ENCODE results near the gene CD58. TPM values are rescaled to one million over a fixed set of nuclear protein-coding genes. Genes with fewer than 3 reads are reported as not detected.

Gene CD58
- polyA plus RNA-seq, 1 of the 3 experiments (the other 2 are of a cell fraction) = 18.1 TPM

- Histone ChIP-seq H3K9me3 (no peaks in the 10 kb centered on the region), H3K9me2 (no peaks in the 10 kb centered on the region), H3K4me2 (peak overlapping the region; percentile 91), H3K4me3 (ENCODE audit: low read depth in 2 of 2, low read length in 1 of 2) (peak overlapping the region; percentile 80 to 92), H3K79me2 (ENCODE audit: insufficient read depth) (peaks cover 32% of the 10 kb centered on the region), H3K27ac (ENCODE audit: low read depth in 2 of 2, low read length in 1 of 2) (peak overlapping the region; percentile 91 to 94), H2AFZ (ENCODE audit: low read depth) (peak overlapping the region; percentile 80), H3K9ac (peak overlapping the region; percentile 95), H3K4me1 (ENCODE audit: control insufficient read depth in 1 of 2, insufficient read depth in 2 of 2, low read depth in 1 of 2, low read length in 1 of 2) (peaks cover 3 to 22% of the 10 kb centered on the region in 2 experiments; a peak in 2 of 4 replicates), H3F3A (replicated peaks; ENCODE audit: insufficient read depth) (peaks cover 7% of the 10 kb centered on the region), H3K36me3 (replicated peaks in 1 of 2; ENCODE audit: control insufficient read depth in 1 of 2, insufficient read depth in 2 of 2, low read length in 1 of 2) (no peaks in the 10 kb centered on the region), H3K27me3 (ENCODE audit: insufficient read depth) (no peaks in the 10 kb centered on the region), H4K20me1 (ENCODE audit: insufficient read depth) (no peaks in the 10 kb centered on the region)
- POLR2A ChIA-PET = interaction anchor here (0.6 kb wide), 1 partner anchor 153 kb away, joined by 3 read pairs; no protein-coding TSS in a partner anchor
- DNase-seq = peak; percentile 49
- CTCF ChIA-PET = interaction anchor here (0.5 to 4.1 kb wide), 11 partner anchors 24 to 1281 kb away, joined by 3 to 33 read pairs (median 3); no protein-coding TSS in a partner anchor
- 39% methylated on average over 24 of the region's 24 CpGs for WGBS (ENCODE audit: low lambda C conversion rate)
- no peak for TF ChIP-seq SIN3A (IDR thresholded peaks at IDR 0.05; ENCODE audit: borderline replicate concordance, low read depth, low read length)
- TF ChIP-seq YY1 (IDR thresholded peaks at IDR 0.05; ENCODE audit: low read depth) = 0 out of 2 replicates have a peak, but pooled peaks have one; percentile 20
Observed at GRCh38 chr1:116571215-116571919, 541 bp upstream of the CD58 start.

GRCh38 chr1:116569776-116570357 is 959 bp downstream of the CD58 start:
- Histone ChIP-seq H3K9ac (peak overlapping the region; percentile 95; the same call in 1 of the 2 replicates), H3K79me2 (ENCODE audit: insufficient read depth) (peaks cover 38% of the 10 kb centered on the region), H3K27ac (ENCODE audit: low read depth in 2 of 2, low read length in 1 of 2) (peak overlapping the region; percentile 91 to 94; a peak in 3 of 4 replicates), H3F3A (replicated peaks; ENCODE audit: insufficient read depth) (peaks cover 8% of the 10 kb centered on the region), H2AFZ (ENCODE audit: low read depth) (0 out of 2 replicates have a peak overlapping the region, but pooled peaks have one; percentile 54), H3K27me3 (ENCODE audit: insufficient read depth) (no peaks in the 10 kb centered on the region), H3K9me2 (no peaks in the 10 kb centered on the region), H4K20me1 (ENCODE audit: insufficient read depth) (no peaks in the 10 kb centered on the region), H3K4me2 (peak overlapping the region; percentile 91), H3K4me1 (ENCODE audit: control insufficient read depth in 1 of 2, insufficient read depth in 2 of 2, low read depth in 1 of 2, low read length in 1 of 2) (peaks cover 6 to 19% of the 10 kb centered on the region in 2 experiments; a peak in 2 of 4 replicates), H3K4me3 (ENCODE audit: low read depth in 2 of 2, low read length in 1 of 2) (peak overlapping the region; percentile 80 to 92), H3K36me3 (replicated peaks in 1 of 2; ENCODE audit: control insufficient read depth in 1 of 2, insufficient read depth in 2 of 2, low read length in 1 of 2) (no peaks in the 10 kb centered on the region), H3K9me3 (no peaks in the 10 kb centered on the region)
- no peak for TF ChIP-seq ZBTB33 (IDR thresholded peaks at IDR 0.05; ENCODE audit: borderline replicate concordance, low read depth)
- TF ChIP-seq SIN3A (IDR thresholded peaks at IDR 0.05; ENCODE audit: borderline replicate concordance, low read depth, low read length) = no peak
- 51% methylated on average over 21 of the region's 22 CpGs for WGBS (ENCODE audit: low lambda C conversion rate)
- CTCF ChIA-PET = interaction anchor here (0.6 to 2.4 kb wide), 17 partner anchors 10 to 943 kb away, joined by 3 to 11 read pairs (median 4); partner anchors contain the start of gene IGSF3
- DNase-seq = no peak
- POLR2A ChIA-PET = no interaction called here

GRCh38 chr1:116569381-116569670 is 1.5 kb downstream of the CD58 start:
- H3F3A ChIP-seq (replicated peaks; ENCODE audit: insufficient read depth) = peaks cover 8% of the 10 kb centered on the region
- peak overlapping the region in 1 of 2 experiments; percentile 80; a peak in 1 of 4 replicates for H3K4me3 ChIP-seq (ENCODE audit: low read depth in 2 of 2, low read length in 1 of 2)
- H3K79me2 ChIP-seq (ENCODE audit: insufficient read depth) = peaks cover 43% of the 10 kb centered on the region
- DNase-seq = no peak
- no peak overlapping the region for H2AFZ ChIP-seq (ENCODE audit: low read depth)
- H3K27me3 ChIP-seq (ENCODE audit: insufficient read depth) = no peaks in the 10 kb centered on the region
- H3K36me3 ChIP-seq (replicated peaks in 1 of 2; ENCODE audit: control insufficient read depth in 1 of 2, insufficient read depth in 2 of 2, low read length in 1 of 2) = peaks cover 0 to under 1% of the 10 kb centered on the region in 2 experiments
- H3K9ac ChIP-seq = no peak overlapping the region
- H3K4me2 ChIP-seq = peak overlapping the region; percentile 91
- ChIA-PET CTCF (interaction anchor here (0.6 to 2.4 kb wide), 10 partner anchors 10 to 943 kb away, joined by 3 to 11 read pairs (median 4); partner anchors contain the start of gene IGSF3), POLR2A (interaction anchor here (0.7 kb wide), 1 partner anchor 1109 kb away, joined by 5 read pairs; no protein-coding TSS in a partner anchor)
- no peak overlapping the region for H3K27ac ChIP-seq (ENCODE audit: low read depth in 2 of 2, low read length in 1 of 2)
- no peaks in the 10 kb centered on the region for H4K20me1 ChIP-seq (ENCODE audit: insufficient read depth)
- peaks cover 4 to 19% of the 10 kb centered on the region in 2 experiments; a peak in 2 of 4 replicates for H3K4me1 ChIP-seq (ENCODE audit: control insufficient read depth in 1 of 2, insufficient read depth in 2 of 2, low read depth in 1 of 2, low read length in 1 of 2)
- TF ChIP-seq FOXM1 (IDR thresholded peaks at IDR 0.05; ENCODE audit: low read depth) (no peak), IRF3 (IDR thresholded peaks at IDR 0.05; ENCODE audit: low read depth, low read length) (no peak), FOXJ3 (CRISPR knock-in tag; IDR thresholded peaks at IDR 0.05) (no peak), GABPA (IDR thresholded peaks at IDR 0.05; ENCODE audit: low read depth) (no peak), CTCF (IDR thresholded peaks at IDR 0.05) (no peak), PBX3 (IDR thresholded peaks at IDR 0.05) (no peak), RCOR1 (IDR thresholded peaks at IDR 0.05; ENCODE audit: low read length) (no peak), NFIC (IDR thresholded peaks at IDR 0.05; ENCODE audit: borderline replicate concordance) (no peak), NRF1 (IDR thresholded peaks at IDR 0.05; ENCODE audit: low read depth, low read length) (no peak)
- no peaks in the 10 kb centered on the region for H3K9me3 ChIP-seq
- H3K9me2 ChIP-seq = no peaks in the 10 kb centered on the region
